GM23248 (cell line): ENCODE measurements around the gene DENND5B. TPM values are rescaled to one million over a fixed set of nuclear protein-coding genes. Genes with fewer than 3 reads are reported as not detected.
A peak's percentile ranks its signal among the peaks of the same experiment; 100 is the strongest.

Experiments used
- DNase-seq: peaks from one replicate; pipeline ENCODE4 v3.0.0-alpha.2; 2015
- H2AFZ ChIP-seq: fragments of 200-600 bp; sonication (generic); 2 replicates; pipeline ENCODE4 v1.6.1; 2016; ENCODE audit warnings: antibody characterized with exemption
- H3F3A ChIP-seq: fragments of 200-600 bp; sonication (generic); 2 replicates; pipeline ENCODE4 v1.6.1; 2016; ENCODE audit warnings: mild to moderate bottlenecking, antibody characterized with exemption, mixed run types; ENCODE audit not compliant: insufficient read depth
- H3K27ac ChIP-seq: fragments of 200-600 bp; sonication (generic); 2 replicates; pipeline ENCODE4 v1.5.1; 2016; ENCODE audit warnings: mild to moderate bottlenecking
- H3K27me3 ChIP-seq: fragments of 200-600 bp; sonication (generic); replicated peaks from 2 replicates; pipeline ENCODE4 v1.6.1; 2016; ENCODE audit warnings: mild to moderate bottlenecking; ENCODE audit not compliant: insufficient read depth
- H3K36me3 ChIP-seq: fragments of 200-600 bp; sonication (generic); 2 replicates; pipeline ENCODE4 v1.6.1; 2016; ENCODE audit warnings: low read depth, mild to moderate bottlenecking
- H3K4me1 ChIP-seq: fragments of 200-600 bp; sonication (generic); 2 replicates; pipeline ENCODE4 v1.6.1; 2016; ENCODE audit warnings: mild to moderate bottlenecking; ENCODE audit not compliant: insufficient read depth
- H3K4me2 ChIP-seq: fragments of 200-600 bp; sonication (generic); one replicate; pipeline ENCODE4 v1.6.1; 2016; ENCODE audit warnings: mild to moderate bottlenecking; ENCODE audit not compliant: unreplicated experiment
- H3K4me3 ChIP-seq: fragments of 200-600 bp; sonication (generic); 2 replicates; pipeline ENCODE4 v1.5.1; 2016; ENCODE audit warnings: mild to moderate bottlenecking
- H3K79me2 ChIP-seq: fragments of 200-600 bp; sonication (generic); 2 replicates; pipeline ENCODE4 v1.6.1; 2016; ENCODE audit warnings: mild to moderate bottlenecking; ENCODE audit not compliant: insufficient read depth
- H3K9ac ChIP-seq: fragments of 200-600 bp; sonication (generic); 2 replicates; pipeline ENCODE4 v1.6.1; 2016; ENCODE audit warnings: mild to moderate bottlenecking
- H3K9me2 ChIP-seq: fragments of 200-600 bp; sonication (generic); 2 replicates; pipeline ENCODE4 v1.6.1; 2016; ENCODE audit warnings: mixed run types, mild to moderate bottlenecking, moderate library complexity; ENCODE audit not compliant: insufficient read depth
- H3K9me3 ChIP-seq: fragments of 200-600 bp; sonication (generic); one replicate; pipeline ENCODE4 v1.6.1; 2017; ENCODE audit warnings: low read depth
- H4K20me1 ChIP-seq: fragments of 200-600 bp; sonication (generic); 2 replicates; pipeline ENCODE4 v1.6.0; 2016; ENCODE audit not compliant: insufficient read depth
- EZH2 ChIP-seq: fragments of 200-600 bp; sonication (generic); IDR thresholded peaks from 2 replicates; pipeline ENCODE4 v1.6.1; 2018; ENCODE audit warnings: antibody characterized with exemption, mild to moderate bottlenecking; ENCODE audit not compliant: insufficient read depth, poor library complexity, severe bottlenecking
- EZH2phosphoT487 ChIP-seq: fragments of 200-600 bp; sonication (generic); IDR thresholded peaks from 2 replicates; pipeline ENCODE4 v1.6.1; 2018; ENCODE audit warnings: antibody characterized with exemption, moderate library complexity, mild to moderate bottlenecking, low read depth; ENCODE audit not compliant: insufficient read depth
- WGBS, 2 experiments: methylation state at CpG; one replicate each; pipeline ENCODE4 v1.1.6; 2015 to 2017; ENCODE audit warnings: low lambda C conversion rate in 2 of 2, low coverage in 1 of 2; ENCODE audit errors: missing lambda C conversion rate in 2 of 2; 5-methylcytosine and 5-hydroxymethylcytosine counted together
- in situ Hi-C: fragments of 300-500 bp; cut with MboI; formaldehyde crosslinking; loops from 2 replicates; pipeline ENCODE4 v1.15.0; 2020
- polyA plus RNA-seq: library from polyadenylated mRNA; unstranded; fragments of >200 nt; fragmentation: Nextera tagmentation; extraction: Ambion mirVana; gene quantifications from 2 replicates; pipeline ENCODE4 v1.2.1, GENCODE V29; 2016
- total RNA-seq: library from RNA; depleted of rRNA; stranded (reverse); fragments of >200 nt; shearing (Covaris generic); gene quantifications from 2 replicates; pipeline ENCODE4 v1.2.3, GENCODE V29; 2014

Gene DENND5B
- total and polyA plus RNA-seq, 2 experiments from 2014 or later = 9.9 to 12.0 TPM

DNA sequence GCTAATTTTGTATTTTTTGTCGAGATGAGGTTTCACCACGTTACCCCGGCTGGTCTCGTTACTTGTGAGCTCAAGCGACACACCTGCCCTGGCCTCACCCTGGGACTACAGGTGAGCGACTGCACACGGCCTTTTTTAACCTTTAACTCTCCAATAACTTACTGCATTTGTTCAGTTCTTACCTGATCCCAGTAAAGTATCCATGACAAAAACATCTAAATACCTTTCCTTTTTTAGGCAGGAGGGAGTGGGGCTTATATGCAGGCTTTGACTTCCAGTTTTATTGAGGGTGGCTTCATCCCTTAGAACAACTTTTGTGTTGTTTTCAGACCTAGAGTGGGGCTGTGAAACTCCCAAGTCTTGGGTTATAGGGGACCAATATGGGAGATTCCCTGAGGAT is 68.3 kb downstream of the DENND5B start:
- H4K20me1 ChIP-seq = no peaks in the 10 kb centered on the region
- in situ Hi-C loops = no loop called here
- DNase-seq = no peak
- H3K4me3 ChIP-seq = no peak overlapping the region
- no peak overlapping the region for H3K27ac ChIP-seq
- H3K36me3 ChIP-seq = no peaks in the 10 kb centered on the region
- no peaks in the 10 kb centered on the region for H3K9me3 ChIP-seq
- peaks cover 79% of the 10 kb centered on the region for H3K79me2 ChIP-seq
- peaks cover 44% of the 10 kb centered on the region for H3K4me1 ChIP-seq
- 89 to 90% methylated on average over 7 of the region's 7 CpGs for WGBS, 2 experiments
- H2AFZ ChIP-seq = no peak overlapping the region
- H3F3A ChIP-seq = peaks cover 26% of the 10 kb centered on the region
- TF ChIP-seq EZH2phosphoT487 = no peak
- H3K9ac ChIP-seq = no peak overlapping the region
- no peak overlapping the region for H3K4me2 ChIP-seq
- H3K9me2 ChIP-seq = no peaks in the 10 kb centered on the region
- H3K27me3 ChIP-seq = no peaks in the 10 kb centered on the region

DNA sequence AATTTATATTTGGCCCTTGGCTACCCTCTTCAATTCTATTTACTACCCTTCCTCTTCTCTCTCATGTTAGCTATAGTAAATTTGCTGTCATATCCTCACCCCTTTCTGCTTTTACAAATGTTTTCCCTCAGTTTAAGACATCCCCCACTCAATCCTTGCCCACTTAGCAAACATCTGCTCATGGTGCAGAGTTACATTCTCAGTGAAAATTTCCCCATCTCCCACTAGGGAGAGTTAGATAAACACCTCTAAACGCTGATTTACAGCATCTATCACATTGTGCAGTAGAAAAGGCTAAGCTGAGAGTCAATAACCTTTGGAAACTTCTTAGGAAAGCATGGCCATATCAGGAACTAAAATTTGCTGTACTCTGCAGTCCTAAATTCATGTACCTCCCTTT is 69.0 kb downstream of the DENND5B start:
- DNase-seq = no peak

DNA sequence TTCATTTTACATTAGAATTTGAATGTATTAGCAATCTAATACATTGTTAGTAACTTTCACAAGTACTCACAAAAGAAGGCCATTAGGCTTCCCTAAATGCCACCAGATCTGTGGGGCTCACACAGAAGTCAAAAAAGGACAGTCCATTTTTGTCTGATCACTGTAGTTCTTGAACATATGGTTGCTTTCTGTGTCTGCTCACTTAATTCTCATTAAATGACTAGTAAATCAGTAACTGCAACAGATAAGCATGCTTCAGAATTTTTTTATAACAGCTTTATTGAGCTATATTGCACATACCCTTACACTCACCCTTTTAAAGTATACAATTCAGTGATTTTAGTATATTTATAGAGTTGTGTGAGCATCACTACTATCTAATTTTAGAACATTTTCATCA is 71.4 kb downstream of the DENND5B start:
- Histone ChIP-seq H4K20me1 (no peaks in the 10 kb centered on the region), H3K27me3 (no peaks in the 10 kb centered on the region), H3K9me3 (no peaks in the 10 kb centered on the region), H3K9ac (peak overlapping the region; percentile 78), H3K27ac (peak overlapping the region; percentile 97), H3K9me2 (no peaks in the 10 kb centered on the region), H3K4me1 (peaks cover 44% of the 10 kb centered on the region), H3K4me3 (peak overlapping the region; percentile 42), H3K79me2 (peaks cover 79% of the 10 kb centered on the region), H2AFZ (peak overlapping the region; percentile 27; the same call in 1 of the 2 replicates), H3K36me3 (no peaks in the 10 kb centered on the region), H3F3A (peaks cover 38% of the 10 kb centered on the region), H3K4me2 (peak overlapping the region; percentile 66)
- peak; percentile 30 for DNase-seq
- TF ChIP-seq EZH2 (no peak), EZH2phosphoT487 (no peak)
- in situ Hi-C loops = no loop called here

More for the DNA sequence above, 69.0 kb downstream of the DENND5B start:
- Histone ChIP-seq H2AFZ (no peak overlapping the region), H3K4me1 (peaks cover 50% of the 10 kb centered on the region), H3K79me2 (peaks cover 80% of the 10 kb centered on the region), H4K20me1 (no peaks in the 10 kb centered on the region), H3K9me2 (no peaks in the 10 kb centered on the region), H3K9ac (no peak overlapping the region), H3K36me3 (no peaks in the 10 kb centered on the region), H3K4me3 (no peak overlapping the region), H3F3A (peaks cover 33% of the 10 kb centered on the region), H3K9me3 (no peaks in the 10 kb centered on the region), H3K27ac (no peak overlapping the region), H3K4me2 (no peak overlapping the region), H3K27me3 (no peaks in the 10 kb centered on the region)
- WGBS, 2 experiments = 15 to 18% methylated on average over 1 of the region's 1 CpG
- in situ Hi-C loops = no loop called here
- no peak for TF ChIP-seq EZH2phosphoT487
- TF ChIP-seq EZH2 = no peak

DNA sequence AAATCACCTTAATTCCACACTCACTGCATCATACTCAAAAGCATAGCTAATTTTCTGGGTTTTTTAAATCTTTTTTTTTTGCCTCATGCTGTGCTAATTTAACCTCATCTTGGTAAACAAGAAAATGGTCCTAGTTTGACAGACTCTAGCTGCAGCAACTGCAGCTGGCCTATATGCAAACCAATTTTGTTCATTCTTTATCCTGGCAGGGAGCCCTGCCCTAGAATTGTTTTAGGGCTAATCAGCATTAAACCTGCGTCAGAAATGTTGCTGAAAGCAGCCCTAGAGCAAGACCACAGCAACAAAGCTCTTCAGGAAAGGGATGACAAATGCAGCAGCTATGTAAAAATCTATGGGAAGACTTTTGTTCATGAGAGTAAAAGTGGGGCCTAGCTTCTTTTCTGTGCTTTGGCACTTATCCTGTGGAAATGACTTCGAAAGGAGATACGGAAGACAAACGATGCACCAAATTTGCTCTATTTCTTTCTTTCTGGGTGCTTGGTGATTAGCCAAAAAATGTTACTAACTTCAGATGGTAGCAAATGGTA is 72.2 kb downstream of the DENND5B start:
- peaks cover 79% of the 10 kb centered on the region for H3K79me2 ChIP-seq
- no peaks in the 10 kb centered on the region for H3K9me2 ChIP-seq
- peaks cover 38% of the 10 kb centered on the region for H3F3A ChIP-seq
- in situ Hi-C loops = no loop called here
- H3K27me3 ChIP-seq = no peaks in the 10 kb centered on the region
- no peaks in the 10 kb centered on the region for H3K9me3 ChIP-seq
- H3K4me2 ChIP-seq = peak overlapping the region; percentile 66
- TF ChIP-seq EZH2phosphoT487 (no peak), EZH2 (no peak)
- 0% methylated on average over 4 of the region's 4 CpGs for WGBS, 2 experiments
- no peaks in the 10 kb centered on the region for H4K20me1 ChIP-seq
- peaks cover 39% of the 10 kb centered on the region for H3K4me1 ChIP-seq
- H3K27ac ChIP-seq = peak overlapping the region; percentile 97
- H3K36me3 ChIP-seq = no peaks in the 10 kb centered on the region
- H3K9ac ChIP-seq = peak overlapping the region; percentile 78
- peak overlapping the region; percentile 42 for H3K4me3 ChIP-seq
- H2AFZ ChIP-seq = peak overlapping the region; percentile 27; the same call in 1 of the 2 replicates
- peak; percentile 99 for DNase-seq

DNA sequence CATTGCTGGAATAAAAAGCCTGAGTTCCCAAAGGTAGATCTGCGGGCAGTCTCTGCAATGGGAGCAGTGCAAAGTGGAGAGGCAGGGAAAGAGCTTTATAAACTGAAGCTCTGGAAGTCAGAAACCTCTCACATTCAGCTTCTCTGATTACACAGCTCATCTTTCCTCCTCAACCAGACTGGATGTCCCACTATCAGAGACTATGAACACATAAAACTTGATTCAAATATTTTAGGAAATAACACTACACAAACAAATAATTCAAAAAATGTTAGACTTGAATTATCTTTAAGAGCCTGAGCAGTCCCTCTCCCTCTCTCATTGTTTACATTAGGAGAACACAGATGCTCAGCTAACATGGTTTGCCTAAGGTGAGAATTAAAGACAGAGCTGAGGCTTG is 72.9 kb downstream of the DENND5B start:
- no peaks in the 10 kb centered on the region for H3K9me3 ChIP-seq
- H3K27me3 ChIP-seq = no peaks in the 10 kb centered on the region
- peaks cover 38% of the 10 kb centered on the region for H3F3A ChIP-seq
- H3K36me3 ChIP-seq = no peaks in the 10 kb centered on the region
- peak; percentile 30 for DNase-seq
- H4K20me1 ChIP-seq = no peaks in the 10 kb centered on the region
- 13 to 18% methylated on average over 1 of the region's 1 CpG for WGBS, 2 experiments
- no peak overlapping the region for H2AFZ ChIP-seq
- H3K9me2 ChIP-seq = no peaks in the 10 kb centered on the region
- H3K4me2 ChIP-seq = peak overlapping the region; percentile 66
- peak overlapping the region; percentile 97 for H3K27ac ChIP-seq
- in situ Hi-C loops = no loop called here
- H3K79me2 ChIP-seq = peaks cover 79% of the 10 kb centered on the region
- peak overlapping the region; percentile 73 for H3K9ac ChIP-seq
- peaks cover 39% of the 10 kb centered on the region for H3K4me1 ChIP-seq
- TF ChIP-seq EZH2phosphoT487 = no peak
- no peak for TF ChIP-seq EZH2
- peak overlapping the region; percentile 19 for H3K4me3 ChIP-seq
